ENCODE data around the gene TSGA10. TPM values are rescaled to one million over a fixed set of nuclear protein-coding genes. Genes with fewer than 3 reads are reported as not detected.
A peak's percentile ranks its signal among the peaks of the same experiment; 100 is the strongest.
"Not testable (repeated sequence)": the region's sequence is repeated elsewhere in the genome, so short reads cannot be mapped to it uniquely, and the experiment has no call there.

TSGA10 gene
- 100 to 1,000 TPM in 1 of 2 donors, 10 to 100 TPM in 1; 42.4 to 110 TPM for total RNA-seq
- polyA plus RNA-seq (ENCODE audit: insufficient read depth, low read depth, low replicate concordance) = 85.6 TPM
- long read RNA-seq, donor 1, partial matches to known transcripts = 44 of 50 reads
- long read RNA-seq, donor 1, other reads (novel, unspliced or antisense) = 5 of 50 reads
- long read RNA-seq, donor 2 = 0 reads

GRCh38 chr2:99154643-99155536 is at the start of gene TSGA10, which contains the start of gene LIPT1:
TSS of gene TSGA10 (minus strand) at chr2:99154942. CDS start at chr2:99109439, 45,503 bp downstream.
TSS of gene LIPT1 (plus strand) at chr2:99154967. CDS start at chr2:99161958, 6,991 bp downstream.
- no peaks in the 10 kb centered on the region for H3K9me3 ChIP-seq
- peaks cover 13% of the 10 kb centered on the region for H3K4me1 ChIP-seq
- intact Hi-C loops (cut with DNase I; ENCODE audit: low total_unique reads) = no loop called here
- peak; percentile 96 for DNase-seq
- H3K27ac ChIP-seq = peak within 1 kb of the TSS; percentile 89 to 94
- H3K27me3 ChIP-seq = no peaks in the 10 kb centered on the region
- H3K36me3 ChIP-seq (ENCODE audit: low read depth, missing control alignments) = no peaks in the 10 kb centered on the region
- H3K4me3 ChIP-seq = peak within 1 kb of the TSS; percentile 69 to 84
- TF ChIP-seq CTCF (IDR thresholded peaks at IDR 0.05) (peak in 1 of 3 experiments; percentile 18), POLR2A (IDR thresholded peaks at IDR 0.05) (peak; percentile 75)
- WGBS, 2 donors = 1 to 2% methylated on average over 30 to 54 of the region's 70 CpGs

GRCh38 chr2:99201959-99202678 is 47.4 kb upstream of the TSGA10 start:
- Histone ChIP-seq H3K27me3 (no peaks in the 10 kb centered on the region), H3K9me3 (no peaks in the 10 kb centered on the region), H3K27ac (no peak overlapping the region), H3K4me1 (no peaks in the 10 kb centered on the region), H3K4me3 (no peak overlapping the region), H3K36me3 (ENCODE audit: low read depth, missing control alignments) (no peaks in the 10 kb centered on the region)
- intact Hi-C loops (cut with DNase I; ENCODE audit: low total_unique reads) = no loop called here
- WGBS, 2 donors = 91% methylated on average over 4 of the region's 4 CpGs
- DNase-seq = no peak
- TF ChIP-seq CTCF (IDR thresholded peaks at IDR 0.05) (peak in 1 of 3 experiments; percentile 24), POLR2A (IDR thresholded peaks at IDR 0.05) (no peak)

GRCh38 chr2:99200076-99200800 is 45.5 kb upstream of the TSGA10 start:
- intact Hi-C loops (cut with DNase I; ENCODE audit: low total_unique reads) = no loop called here
- Histone ChIP-seq H3K27me3 (no peaks in the 10 kb centered on the region), H3K27ac (no peak overlapping the region), H3K4me1 (no peaks in the 10 kb centered on the region), H3K36me3 (ENCODE audit: low read depth, missing control alignments) (no peaks in the 10 kb centered on the region), H3K4me3 (no peak overlapping the region), H3K9me3 (no peaks in the 10 kb centered on the region)
- DNase-seq = no peak
- 85 to 88% methylated on average over 7 of the region's 7 CpGs for WGBS, 2 donors
- TF ChIP-seq POLR2A (IDR thresholded peaks at IDR 0.05) = no peak
- no peak for TF ChIP-seq CTCF (IDR thresholded peaks at IDR 0.05)

- Histone ChIP-seq H3K4me3 (no peak overlapping the region), H3K36me3 (ENCODE audit: low read depth, missing control alignments) (no peaks in the 10 kb centered on the region), H3K9me3 (no peaks in the 10 kb centered on the region), H3K27me3 (no peaks in the 10 kb centered on the region), H3K4me1 (no peaks in the 10 kb centered on the region), H3K27ac (no peak overlapping the region)
- 85 to 92% methylated on average over 6 of the region's 6 CpGs for WGBS, 2 donors
- intact Hi-C loops (cut with DNase I; ENCODE audit: low total_unique reads) = no loop called here
- no peak for DNase-seq
- TF ChIP-seq POLR2A (IDR thresholded peaks at IDR 0.05) (no peak), CTCF (IDR thresholded peaks at IDR 0.05) (no peak)
These were observed 43.5 kb upstream of the TSGA10 start for GRCh38 chr2:99198103-99198841.

- H3K27ac ChIP-seq; H3K4me1 ChIP-seq; H3K9me3 ChIP-seq; H3K4me3 ChIP-seq; DNase-seq; H3K27me3 ChIP-seq; intact Hi-C loops (cut with DNase I; ENCODE audit: low total_unique reads); H3K36me3 ChIP-seq (ENCODE audit: low read depth, missing control alignments): not testable (repeated sequence)
- WGBS, 2 donors = 96 to 100% methylated on average over 4 of the region's 4 CpGs
These were observed 37.6 kb upstream of the TSGA10 start for GRCh38 chr2:99192364-99192763.

Measured in testis (tissue), 5 donors.